Stimulated activated CD8-positive, alpha-beta memory T cell treated with anti-CD3 and anti-CD28 coated beads, Interleukin-12 subunit alpha, Interleukin-12 subunit beta, amount 100 ng/mL, for 24 hours (primary cell): ENCODE data around the gene EPYC.

Experiments
- DNase-seq: peaks from one replicate; pipeline ENCODE4 v3.0.0-alpha.2; 2020; ENCODE audit errors: extremely low read depth

Gene EPYC

DNA sequence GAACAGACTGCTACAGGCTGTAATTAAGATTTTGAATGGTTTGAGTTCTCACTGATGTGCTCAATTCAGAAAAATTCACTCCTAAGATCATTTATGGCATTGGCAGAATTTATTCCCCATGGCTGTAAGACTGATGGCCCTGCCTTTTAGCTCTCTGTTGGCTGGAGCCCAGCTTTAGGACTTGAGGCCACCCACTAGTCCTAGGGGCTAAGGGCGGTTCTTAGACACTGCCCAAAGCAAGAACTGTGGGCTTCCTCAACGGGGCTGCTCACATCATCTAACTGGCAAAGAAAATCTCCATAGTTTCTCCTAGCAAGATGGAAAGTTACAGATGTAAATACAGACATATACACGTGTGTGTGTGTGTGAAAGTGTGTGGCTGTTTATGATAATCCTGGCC is 46.4 kb downstream of the EPYC start:
- DNase-seq: no peak

DNA sequence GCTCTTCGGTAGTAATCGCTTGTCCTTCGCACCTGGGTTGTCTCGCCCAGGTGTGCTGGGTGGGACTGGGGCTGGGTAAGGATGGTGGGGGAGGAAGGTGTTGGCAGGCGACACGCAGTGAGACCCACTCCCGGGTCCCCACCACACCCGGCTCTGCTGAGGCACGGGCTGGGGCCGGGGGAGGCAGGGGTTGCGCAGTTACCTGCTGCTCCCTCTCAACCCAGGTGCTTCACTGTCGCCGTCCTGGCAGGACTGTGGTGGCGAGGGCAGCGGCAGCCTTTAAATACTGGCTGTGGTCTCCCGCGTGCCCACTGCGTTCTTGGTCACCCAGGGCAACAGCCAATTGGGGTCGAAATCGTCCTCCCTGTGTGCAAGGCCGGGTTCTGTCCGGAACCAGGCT is 49.9 kb downstream of the EPYC start, which contains the start of gene CCER1:
CCER1 (minus strand) TSS at position 256 of the 400 bp plus-strand sequence. CDS start 434 bp downstream, outside the sequence.
- DNase-seq: no peak

GRCh38 chr12:90954428-90954827 is 50.3 kb downstream of the EPYC start:
- no peak for DNase-seq

DNA sequence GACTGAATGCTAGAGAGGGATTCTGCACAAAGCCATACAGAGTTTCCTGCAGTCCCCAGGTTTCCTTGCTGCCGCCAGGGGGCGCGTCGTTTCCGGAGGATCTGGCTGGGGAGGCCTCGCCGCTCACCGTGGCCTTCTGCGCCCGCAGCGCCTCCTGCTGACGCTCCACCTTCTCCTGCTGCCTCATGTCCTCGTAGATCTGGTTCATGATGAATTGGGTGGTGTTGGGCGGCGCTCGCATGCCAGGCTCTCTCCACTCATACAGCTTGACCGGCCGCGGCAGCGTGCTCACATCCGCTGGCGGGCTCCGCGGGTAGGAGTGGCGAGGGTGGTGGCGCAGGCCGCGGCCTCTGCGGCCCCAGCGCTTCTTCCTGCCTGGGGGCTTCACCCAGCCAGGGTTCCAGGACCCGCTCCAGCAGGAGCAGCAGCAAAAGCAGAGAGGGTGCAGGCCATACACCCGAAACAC is 50.8 kb downstream of the EPYC start:
- DNase-seq: no peak

GRCh38 chr12:90951432-90952105 is 53.2 kb downstream of the EPYC start:
- DNase-seq: no peak

GRCh38 chr12:90947869-90948268 is 56.9 kb downstream of the EPYC start:
- DNase-seq: no peak

GRCh38 chr12:90945070-90945649 is 59.6 kb downstream of the EPYC start:
- DNase-seq: no peak

GRCh38 chr12:90943255-90943654 is 61.5 kb downstream of the EPYC start:
- no peak for DNase-seq

DNA sequence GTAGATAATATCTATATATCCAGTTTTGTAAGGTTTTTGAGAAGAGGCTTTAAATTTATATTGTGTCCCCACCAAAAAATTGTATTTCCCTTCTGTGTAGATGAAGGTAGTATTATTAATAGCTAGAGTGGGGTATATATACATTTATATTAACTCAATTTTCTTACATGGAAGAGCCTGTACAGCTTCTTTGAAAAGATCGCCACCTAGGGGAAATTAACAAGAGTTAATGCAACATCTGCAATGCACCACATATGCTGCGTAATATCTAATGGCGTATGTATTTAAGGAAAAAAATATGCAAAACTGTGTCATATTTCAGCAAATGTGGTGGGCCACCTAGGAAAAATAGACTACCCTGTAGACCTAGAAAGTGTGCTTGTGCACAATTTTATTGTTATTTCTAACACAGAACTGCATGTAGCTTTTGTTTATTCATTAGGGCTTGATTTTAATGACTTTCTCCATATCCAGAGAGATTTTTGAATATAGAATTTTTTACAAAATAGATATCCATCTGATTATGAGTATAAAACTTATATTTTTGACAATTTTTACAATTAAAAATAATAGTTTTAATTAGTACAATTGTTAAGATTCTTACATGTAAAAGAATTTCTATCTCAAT is 63.8 kb downstream of the EPYC start:
- DNase-seq: no peak

DNA sequence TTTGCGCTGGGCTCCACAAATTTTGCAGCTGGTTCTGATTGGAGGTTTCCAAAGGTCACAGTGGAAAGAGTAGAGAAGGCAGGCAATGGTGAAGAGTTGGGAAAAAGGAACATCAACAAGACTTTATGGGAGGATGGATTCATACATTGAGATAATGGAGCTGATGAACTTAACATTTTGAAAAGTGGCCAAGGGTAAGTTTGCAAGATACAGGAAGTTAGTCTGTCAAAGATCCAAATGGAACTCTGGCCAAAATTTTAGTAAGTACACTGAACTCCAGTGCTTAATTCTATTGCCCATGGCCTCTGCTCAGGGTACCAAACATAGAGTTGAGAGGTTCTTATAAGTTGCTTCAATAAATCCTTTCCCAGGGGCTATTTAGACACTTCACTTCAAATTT is 65.4 kb downstream of the EPYC start:
- no peak for DNase-seq

DNA sequence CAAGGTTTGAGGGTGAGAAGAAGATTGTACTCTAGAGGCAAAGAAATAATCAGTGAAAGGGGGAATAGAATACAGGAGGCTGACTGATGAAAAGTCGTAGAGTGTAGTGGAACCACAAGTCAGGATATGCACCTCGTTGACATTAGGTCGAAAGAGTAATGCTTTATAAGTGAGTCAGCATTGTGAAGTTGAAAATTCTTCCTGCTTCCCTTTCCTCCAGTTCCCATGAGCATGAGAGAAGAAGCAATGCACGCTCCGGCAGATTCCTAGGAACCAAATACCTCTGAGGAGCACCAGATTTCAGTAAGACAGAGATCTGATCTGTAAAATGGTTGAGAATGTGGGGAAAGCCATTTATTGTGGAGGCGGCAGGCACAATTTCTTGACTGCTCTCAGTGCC is 66.3 kb downstream of the EPYC start:
- no peak for DNase-seq

DNA sequence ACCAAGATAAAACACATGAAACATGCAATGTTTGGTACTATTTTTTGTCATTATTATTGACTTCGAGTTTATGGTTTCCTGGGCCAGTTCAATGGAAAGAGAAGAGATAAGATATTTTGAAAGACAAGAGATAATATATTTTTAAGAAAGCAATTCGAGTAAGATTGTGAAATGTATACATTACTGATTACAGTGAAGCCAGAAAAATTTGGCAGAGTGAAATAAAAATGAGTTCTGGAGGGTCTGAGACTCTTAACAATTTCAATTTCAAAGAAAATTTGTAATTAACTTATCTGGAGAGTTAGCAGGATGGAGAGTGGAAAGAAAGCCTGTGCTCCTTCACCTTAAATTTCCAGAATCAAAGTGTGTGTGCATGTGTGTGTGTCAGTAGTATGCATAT is 67.1 kb downstream of the EPYC start:
- no peak for DNase-seq

DNA sequence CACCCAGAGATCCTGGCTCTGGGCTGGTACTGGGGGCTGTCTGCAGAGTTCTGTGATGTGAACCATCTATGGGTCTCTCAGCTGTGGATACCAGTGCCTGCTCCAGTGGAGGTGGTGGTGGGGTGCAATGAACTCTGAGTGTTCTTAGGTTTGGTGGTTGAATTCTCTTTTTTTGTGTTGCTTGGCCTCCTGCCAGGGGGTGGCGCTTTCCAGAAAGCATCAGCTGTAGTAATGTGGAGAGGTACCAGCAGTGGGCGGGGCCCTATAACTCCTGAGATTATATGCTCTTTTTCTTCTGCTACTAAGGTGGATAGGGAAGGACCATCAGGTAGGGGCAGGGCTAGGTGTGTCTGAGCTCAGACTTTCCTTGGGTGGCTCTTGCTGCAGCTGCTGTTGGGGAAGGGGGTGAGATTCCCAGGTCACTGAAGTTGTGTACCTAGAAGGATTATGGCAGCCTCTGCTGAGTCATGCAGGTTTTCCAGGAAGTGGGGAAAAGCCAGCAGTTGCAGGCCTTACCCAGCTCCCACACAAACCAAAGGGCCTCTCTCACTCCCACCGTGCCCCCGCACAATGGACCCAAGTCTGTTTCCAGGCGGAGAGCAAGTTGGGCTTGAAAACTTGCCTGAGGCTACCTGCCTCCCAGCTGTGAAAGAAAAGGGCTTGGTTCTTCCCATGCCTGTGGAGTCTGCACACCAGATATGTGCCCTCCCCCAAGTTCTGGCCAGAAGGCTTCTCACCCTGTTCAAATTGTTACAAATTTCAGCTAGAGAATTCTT is 68.4 kb downstream of the EPYC start:
- DNase-seq: no peak

GRCh38 chr12:90925562-90925961 is 79.2 kb downstream of the EPYC start:
- DNase-seq: no peak

- no peak for DNase-seq
Observed at GRCh38 chr12:90924406-90924805, 80.4 kb downstream of the EPYC start.

DNA sequence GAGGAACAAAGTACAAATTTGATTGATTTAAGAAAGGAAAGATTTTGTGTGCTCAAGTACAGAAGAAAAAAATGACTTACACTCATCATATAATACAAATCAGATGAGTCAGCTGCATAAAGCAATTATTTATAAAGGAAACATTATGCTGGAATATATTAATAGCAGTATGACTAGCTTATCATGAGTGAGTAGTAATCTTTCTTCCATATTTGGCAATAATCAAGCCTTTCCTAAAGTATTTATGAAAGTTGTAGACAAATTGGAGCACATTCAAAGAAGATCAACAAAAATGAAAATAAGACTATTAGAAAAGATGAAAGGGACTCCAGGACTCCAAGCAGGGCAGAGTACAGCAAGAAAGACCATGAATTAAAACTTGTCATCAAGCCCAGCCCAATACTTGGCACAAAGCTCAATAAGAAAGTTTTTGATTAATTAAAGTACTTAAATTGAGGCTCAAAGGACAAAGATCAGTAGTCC is 82.6 kb downstream of the EPYC start:
- no peak for DNase-seq

DNA sequence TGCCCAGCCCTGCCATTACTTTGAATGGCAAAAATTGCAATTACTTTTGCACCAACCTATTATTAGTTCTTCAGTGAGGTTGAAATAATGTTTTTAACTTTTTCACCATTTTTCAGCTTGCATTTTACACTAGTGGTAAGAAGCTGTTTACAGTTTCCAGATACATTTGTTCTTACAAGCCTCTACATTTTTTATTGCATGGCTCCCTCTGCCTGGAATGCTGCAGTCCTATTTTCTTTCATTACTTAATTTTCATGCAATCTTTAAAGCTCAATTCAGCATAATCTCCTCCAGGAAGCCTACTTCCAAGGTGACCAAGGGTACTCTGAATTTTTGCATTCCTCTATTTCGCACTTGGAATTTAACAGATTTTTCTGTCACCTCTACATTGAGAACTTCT is 83.2 kb downstream of the EPYC start:
- no peak for DNase-seq

DNA sequence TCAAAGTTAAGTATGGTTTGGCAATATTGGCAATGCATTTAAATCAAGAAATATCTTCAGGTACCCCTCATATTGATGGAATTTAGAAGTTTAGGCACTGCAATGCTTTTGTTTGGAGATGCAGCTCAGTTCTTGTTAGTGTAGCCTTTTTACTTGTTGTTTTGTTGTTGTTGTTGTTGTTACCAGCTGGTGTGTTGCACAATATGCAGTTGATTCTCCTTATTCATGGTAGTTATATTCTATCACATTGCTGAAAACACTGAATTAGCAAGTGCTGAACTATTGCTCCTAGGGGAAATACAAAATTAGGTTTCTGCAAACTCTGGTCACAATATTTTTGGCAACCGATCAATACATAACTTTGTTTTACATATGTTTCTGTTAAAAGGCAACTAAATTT is 84.5 kb downstream of the EPYC start:
- DNase-seq: no peak

GRCh38 chr12:90917431-90917830 is 87.3 kb downstream of the EPYC start:
- no peak for DNase-seq

DNA sequence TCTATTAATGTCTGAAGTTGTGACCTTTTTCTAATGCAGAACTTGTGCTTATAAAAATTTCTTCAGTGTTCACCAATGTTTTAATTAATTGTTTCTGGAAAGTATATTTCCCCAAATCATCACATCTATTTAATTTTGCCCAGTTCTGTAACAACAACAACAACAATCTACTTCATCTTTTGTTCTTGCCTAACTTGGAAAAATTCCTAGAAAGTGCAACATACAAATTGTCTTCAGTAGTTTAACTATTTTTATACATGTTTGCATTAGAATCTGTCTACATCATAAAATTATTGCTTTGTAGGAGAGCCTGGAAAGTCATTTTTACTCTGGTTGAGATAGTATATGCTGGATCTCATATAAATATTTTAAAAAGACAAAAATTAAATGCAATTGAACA is 88.3 kb downstream of the EPYC start:
- DNase-seq: no peak

- DNase-seq: no peak
Observed at GRCh38 chr12:90915353-90915752, 89.4 kb downstream of the EPYC start.
